Measurements from ENCODE around the gene TMPRSS11B. TPM values are rescaled to one million over a fixed set of nuclear protein-coding genes. Genes with fewer than 3 reads are reported as not detected.

The TMPRSS11B gene, protein sequence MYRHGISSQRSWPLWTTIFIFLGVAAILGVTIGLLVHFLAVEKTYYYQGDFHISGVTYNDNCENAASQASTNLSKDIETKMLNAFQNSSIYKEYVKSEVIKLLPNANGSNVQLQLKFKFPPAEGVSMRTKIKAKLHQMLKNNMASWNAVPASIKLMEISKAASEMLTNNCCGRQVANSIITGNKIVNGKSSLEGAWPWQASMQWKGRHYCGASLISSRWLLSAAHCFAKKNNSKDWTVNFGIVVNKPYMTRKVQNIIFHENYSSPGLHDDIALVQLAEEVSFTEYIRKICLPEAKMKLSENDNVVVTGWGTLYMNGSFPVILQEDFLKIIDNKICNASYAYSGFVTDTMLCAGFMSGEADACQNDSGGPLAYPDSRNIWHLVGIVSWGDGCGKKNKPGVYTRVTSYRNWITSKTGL
- not detected in 2 replicates for total RNA-seq

DNA sequence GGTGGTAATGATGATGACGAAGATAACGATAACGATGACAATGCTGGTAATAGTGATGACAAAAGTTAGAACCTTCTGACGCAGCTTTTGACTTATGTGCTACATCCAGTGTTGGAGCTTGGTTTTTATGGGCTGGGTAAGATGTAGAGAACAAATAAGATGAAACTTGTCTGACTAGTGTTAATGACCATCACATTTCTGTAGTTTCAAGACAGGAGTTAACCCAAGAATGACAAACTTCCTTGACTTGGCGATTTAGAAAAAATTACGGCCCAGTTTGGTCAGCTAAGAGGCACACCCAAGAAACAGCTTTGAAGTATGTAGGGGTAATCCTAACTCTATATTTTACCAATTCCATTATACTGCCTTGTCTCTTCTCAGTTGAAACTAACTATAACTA, at the start of gene TMPRSS11B:
TSS of gene TMPRSS11B (minus strand) at position 101 of the 400 bp plus-strand sequence. CDS start 136 bp downstream, outside the sequence.

Other genes with a start within 250 kb of the TMPRSS11B start
- gene TMPRSS11F, start 115.8 kb downstream of the TMPRSS11B start, total RNA-seq: not detected in 2 replicates
- 24.9 and 60.9 TPM in 2 replicates for gene YTHDC1, start 104.4 kb upstream of the TMPRSS11B start, total RNA-seq
- not detected in 2 replicates for gene TMPRSS11E, start 201.8 kb upstream of the TMPRSS11B start, total RNA-seq